K562 (cell line): ENCODE results near the gene GHITM. TPM values are rescaled to one million over a fixed set of nuclear protein-coding genes. Genes with fewer than 3 reads are reported as not detected.

Source experiments
- ATAC-seq: fragments of 200-7000 bp; cut with Tn5 transposase; 3 replicates; pipeline ENCODE4 v1.9.1; 2020; ENCODE audit warnings: moderate library complexity
- BruUV-seq: library from RNA; stranded (reverse); fragments of 400-500 nt; replicated peaks from 2 replicates; lab custom pipeline; 2021; lab: Mats Ljungman, UMichigan
- CTCF ChIA-PET: fragments of 300-600 bp; formaldehyde crosslinking; extraction: SDS; loops from one replicate; lab custom pipeline; 2021; ENCODE audit warnings: low intra/inter-chr PET ratio; lab: Yijun Ruan, JAX
- POLR2A ChIA-PET: fragments of 300-600, 350-650 bp; sonication (Branson Sonifier 250); formaldehyde crosslinking; extraction: SDS; loops from one replicate; lab custom pipeline; 2021; ENCODE audit warnings: antibody characterized with exemption, inconsistent platforms; lab: Yijun Ruan, JAX
- DNase-seq, 4 experiments: peaks; one replicate each; pipeline versions ENCODE4 v3.0.0 to v3.0.0-alpha.2; 2011 to 2018; ENCODE audit warnings: low spot score in 3 of 4, mixed read lengths in 3 of 4; ENCODE audit errors: extremely low read depth in 1 of 4
- FAIRE-seq: peaks from 2 replicates; lab custom pipeline; 2011; peaks lifted over from hg19 to GRCh38; lab: Jason Lieb, UNC
- H2AFZ ChIP-seq: 2 replicates; pipeline ENCODE4 v1.6.0; 2011; ENCODE audit warnings: low read depth, low read length, control low read depth, inconsistent platforms
- H3K27ac ChIP-seq: fragments of 200-600 bp; 3 replicates; pipeline ENCODE4 v1.8.0; 2011; ENCODE audit warnings: low read depth, mild to moderate bottlenecking, control low read depth, inconsistent platforms, low read length, moderate library complexity, mixed read lengths; ENCODE audit errors: extremely low read depth
- H3K27me3 ChIP-seq, 2 experiments: fragments of 300-600 bp in 1 of 2; 2 replicates in 1 of 2; 3 replicates in 1 of 2; pipeline versions ENCODE4 v1.6.0 to v1.8.0; 2011; ENCODE audit warnings: inconsistent platforms in 2 of 2, low read length in 2 of 2, mild to moderate bottlenecking in 1 of 2, mixed read lengths in 1 of 2, moderate library complexity in 1 of 2; ENCODE audit not compliant: control insufficient read depth in 2 of 2, insufficient read depth in 2 of 2
- H3K36me3 ChIP-seq: fragments of 300-600 bp; 3 replicates; pipeline ENCODE4 v1.8.0; 2011; ENCODE audit warnings: mild to moderate bottlenecking, low read length, inconsistent platforms; ENCODE audit not compliant: control insufficient read depth, insufficient read depth
- H3K4me1 ChIP-seq, 2 experiments: fragments of 200-600 bp in 1 of 2; replicated peaks in 1 of 2; 2 replicates in 1 of 2; 3 replicates in 1 of 2; pipeline versions ENCODE4 v1.5.1 to v1.8.0; 2011; ENCODE audit warnings: inconsistent platforms in 2 of 2, low read length in 2 of 2, mild to moderate bottlenecking in 1 of 2, mixed read lengths in 1 of 2, moderate library complexity in 1 of 2; ENCODE audit not compliant: control insufficient read depth in 2 of 2, insufficient read depth in 2 of 2
- H3K4me2 ChIP-seq: 2 replicates; pipeline ENCODE4 v1.6.1; 2011; ENCODE audit warnings: low read length, control low read depth, inconsistent platforms, mixed read lengths; ENCODE audit not compliant: insufficient read depth
- H3K4me3 ChIP-seq: fragments of 200-600 bp; sonication (generic), shearing (Covaris generic); 2 replicates; pipeline ENCODE4 v1.5.1; 2016; ENCODE audit warnings: control low read depth, inconsistent platforms
- H3K79me2 ChIP-seq: fragments of 200-600 bp; 3 replicates; pipeline ENCODE4 v1.8.0; 2011; ENCODE audit warnings: low read length, inconsistent platforms; ENCODE audit not compliant: control insufficient read depth, insufficient read depth
- H3K9ac ChIP-seq, 2 experiments: 2 replicates each; pipeline versions ENCODE4 v1.6.0 to v1.6.1; 2011; ENCODE audit warnings: low read depth in 2 of 2, low read length in 2 of 2, control low read depth in 1 of 2, inconsistent platforms in 1 of 2, mild to moderate bottlenecking in 1 of 2, mixed read lengths in 1 of 2; ENCODE audit not compliant: insufficient read depth in 1 of 2
- H3K9me1 ChIP-seq: one replicate; pipeline ENCODE4 v1.6.0; 2011; ENCODE audit warnings: inconsistent platforms, mild to moderate bottlenecking, low read length, moderate library complexity; ENCODE audit not compliant: control insufficient read depth, insufficient read depth
- H3K9me3 ChIP-seq: replicated peaks from 2 replicates; pipeline ENCODE4 v1.5.1; 2011; ENCODE audit warnings: low read depth, low read length, inconsistent platforms; ENCODE audit not compliant: control insufficient read depth, insufficient read depth
- H4K20me1 ChIP-seq: replicated peaks from 2 replicates; pipeline ENCODE4 v1.6.1; 2011; ENCODE audit warnings: low read length, inconsistent platforms, mixed read lengths; ENCODE audit not compliant: control insufficient read depth, insufficient read depth
- POLR2A ChIP-seq: fragments of 450-650 bp; conservative IDR thresholded peaks from 2 replicates; pipeline ENCODE4 v1.6.1; 2016
- POLR2AphosphoS5 ChIP-seq: IDR thresholded peaks from 2 replicates; pipeline ENCODE4 v1.6.1; 2011; ENCODE audit warnings: mild to moderate bottlenecking, low read depth, low read length, moderate library complexity; ENCODE audit not compliant: control insufficient read depth, insufficient read depth
- SIX5 ChIP-seq, 2 experiments: IDR thresholded peaks; 2 replicates each; pipeline ENCODE4 v1.6.1; 2011; ENCODE audit warnings: low read length in 2 of 2, borderline replicate concordance in 1 of 2, low read depth in 1 of 2, mild to moderate bottlenecking in 1 of 2, moderate library complexity in 1 of 2; ENCODE audit not compliant: insufficient read depth in 1 of 2
- SUPT5H ChIP-seq: fragments of 450-650 bp; IDR thresholded peaks from 2 replicates; pipeline ENCODE4 v1.6.1; 2016
- WGBS: fragments of 100-300 bp; shearing (Covaris generic); methylation state at CpG from one replicate; pipeline ENCODE4 v1.1.6; 2016; ENCODE audit warnings: low coverage, mixed read lengths; ENCODE audit not compliant: insufficient coverage; ENCODE audit errors: missing lambda C conversion rate; 5-methylcytosine and 5-hydroxymethylcytosine counted together
- in situ Hi-C: fragments of 300-500 bp; cut with MboI; formaldehyde crosslinking; loops from 4 replicates; pipeline ENCODE4 v1.15.0; 2018; ENCODE audit warnings: inconsistent platforms, mixed read lengths
- intact Hi-C: fragments of 100-400 bp; cut with micrococcal nuclease; formaldehyde crosslinking; loops from 2 replicates; pipeline ENCODE4 v1.14.2; 2022
- polyA plus RNA-seq, 8 experiments: library from polyadenylated mRNA; depleted of rRNA in 4 of 8; stranded (reverse) in 5 of 8; unstranded in 3 of 8; fragments of >200 nt; fragmentation: Nextera tagmentation in 2 of 8; fragmentation: Illumina TruSeq in 1 of 8; extraction: Ambion mirVana in 2 of 8; extraction: Trizol in 1 of 8; gene quantifications; 2 replicates each; pipeline versions ENCODE4 v1.2.1 to v1.2.3, GENCODE V29; 2011 to 2014; ENCODE audit warnings: inconsistent platforms in 1 of 8, missing spikeins in 1 of 8
- total RNA-seq, 7 experiments: library from RNA; depleted of rRNA in 6 of 7; stranded (reverse); fragments of >200 nt in 6 of 7; fragmentation: Illumina TruSeq in 2 of 7; extraction: Trizol in 2 of 7; gene quantifications; 2 replicates each; pipeline versions ENCODE4 v1.2.1 to v1.2.3, GENCODE V29; 2011 to 2021; ENCODE audit warnings: low replicate concordance in 1 of 7
- TF ChIP-seq, protein P1 (sequence below): fragments of 450-650 bp; IDR thresholded peaks from 2 replicates; pipeline ENCODE4 v1.7.1; 2018; ENCODE audit warnings: mild to moderate bottlenecking, low read depth; ENCODE audit not compliant: partially characterized antibody

Gene GHITM
- total and polyA plus RNA-seq, 9 of the 15 experiments (the other 6 are each of a cell fraction or from before 2014, with no cell fraction given) = 322 to 1,258 (median 386) TPM

DNA sequence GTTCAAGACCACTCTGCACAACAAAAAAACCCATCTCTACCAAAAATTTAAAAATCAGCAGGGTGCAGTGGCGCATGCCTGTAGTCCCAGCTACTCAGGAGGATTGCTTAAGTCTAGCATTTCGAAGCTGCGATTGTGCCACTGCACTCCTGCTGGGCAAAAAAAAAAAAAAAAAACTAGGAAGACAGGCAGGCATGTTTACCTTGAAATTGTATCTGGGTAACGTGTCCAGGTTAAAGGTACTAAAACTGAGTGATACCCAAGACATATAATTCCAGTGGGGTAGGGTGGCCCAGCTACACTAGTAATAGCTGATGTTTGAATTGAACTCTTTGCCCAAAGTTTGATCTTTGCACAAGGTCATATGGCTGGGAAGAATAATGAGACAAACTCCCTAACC is 16.2 kb downstream of the GHITM start:
- Histone ChIP-seq H3K79me2 (no peaks in the 10 kb centered on the region; the same call in 2 of the 3 replicates), H3K4me3 (no peak overlapping the region), H4K20me1 (peaks cover 2% of the 10 kb centered on the region; the same call in 1 of the 2 replicates), H3K27me3 (0 out of 5 replicates have a peak, but pooled peaks cover 0 to 6% of the 10 kb centered on the region in 2 experiments), H3K27ac (no peak overlapping the region), H3K9me1 (no peaks in the 10 kb centered on the region), H2AFZ (no peak overlapping the region), H3K9me3 (no peaks in the 10 kb centered on the region), H3K4me2 (no peak overlapping the region), H3K9ac (no peak overlapping the region), H3K4me1 (no peaks in the 10 kb centered on the region), H3K36me3 (peaks cover 46% of the 10 kb centered on the region)
- 83% methylated on average over 4 of the region's 4 CpGs for WGBS
- ChIA-PET CTCF (no interaction called here), POLR2A (interaction anchor here (0.7 to 2.3 kb wide), 5 partner anchors 9 to 385 kb away, joined by 3 to 10 read pairs (median 3); partner anchors contain the start of gene GPR15LG)
- BruUV-seq = no TSS peak
- intact Hi-C loops (no loop called here), in situ Hi-C loops (no loop called here)
- TF ChIP-seq SIX5 (IDR thresholded peaks at IDR 0.05; ENCODE audit: borderline replicate concordance in 1 of 2, insufficient read depth in 1 of 2, low read depth in 1 of 2, low read length in 2 of 2) (no peak), POLR2A (peak; percentile 61), SUPT5H (peak; percentile 64), POLR2AphosphoS5 (peak; percentile 48; the same call in 1 of the 2 replicates)
- TF ChIP-seq, protein P1, sequence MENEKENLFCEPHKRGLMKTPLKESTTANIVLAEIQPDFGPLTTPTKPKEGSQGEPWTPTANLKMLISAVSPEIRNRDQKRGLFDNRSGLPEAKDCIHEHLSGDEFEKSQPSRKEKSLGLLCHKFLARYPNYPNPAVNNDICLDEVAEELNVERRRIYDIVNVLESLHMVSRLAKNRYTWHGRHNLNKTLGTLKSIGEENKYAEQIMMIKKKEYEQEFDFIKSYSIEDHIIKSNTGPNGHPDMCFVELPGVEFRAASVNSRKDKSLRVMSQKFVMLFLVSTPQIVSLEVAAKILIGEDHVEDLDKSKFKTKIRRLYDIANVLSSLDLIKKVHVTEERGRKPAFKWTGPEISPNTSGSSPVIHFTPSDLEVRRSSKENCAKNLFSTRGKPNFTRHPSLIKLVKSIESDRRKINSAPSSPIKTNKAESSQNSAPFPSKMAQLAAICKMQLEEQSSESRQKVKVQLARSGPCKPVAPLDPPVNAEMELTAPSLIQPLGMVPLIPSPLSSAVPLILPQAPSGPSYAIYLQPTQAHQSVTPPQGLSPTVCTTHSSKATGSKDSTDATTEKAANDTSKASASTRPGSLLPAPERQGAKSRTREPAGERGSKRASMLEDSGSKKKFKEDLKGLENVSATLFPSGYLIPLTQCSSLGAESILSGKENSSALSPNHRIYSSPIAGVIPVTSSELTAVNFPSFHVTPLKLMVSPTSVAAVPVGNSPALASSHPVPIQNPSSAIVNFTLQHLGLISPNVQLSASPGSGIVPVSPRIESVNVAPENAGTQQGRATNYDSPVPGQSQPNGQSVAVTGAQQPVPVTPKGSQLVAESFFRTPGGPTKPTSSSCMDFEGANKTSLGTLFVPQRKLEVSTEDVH = peak; percentile 8
- DNase-seq (no peak), ATAC-seq (peak; percentile 28), FAIRE-seq (no peak)
